HEK293T (cell line): ENCODE results near the gene RPL15.
"Not testable (repeated sequence)": the region's sequence is repeated elsewhere in the genome, so short reads cannot be mapped to it uniquely, and the experiment has no call there.

ENCODE experiments used
- BHLHE40 ChIP-seq: fragments of 450-650 bp; IDR thresholded peaks from 2 replicates; pipeline ENCODE4 v1.6.1; 2016; ENCODE audit warnings: mild to moderate bottlenecking, moderate library complexity, borderline replicate concordance
- ELF4 ChIP-seq: fragments of 450-650 bp; IDR thresholded peaks from 2 replicates; pipeline ENCODE4 v1.6.1; 2017; ENCODE audit warnings: antibody characterized with exemption
- FOXM1 ChIP-seq: fragments of 450-650 bp; IDR thresholded peaks from 2 replicates; pipeline ENCODE4 v1.6.1; 2017; ENCODE audit warnings: mild to moderate bottlenecking, borderline replicate concordance
- HDGF ChIP-seq: fragments of 450-650 bp; IDR thresholded peaks from 2 replicates; pipeline ENCODE4 v1.6.1; 2017; ENCODE audit warnings: antibody characterized with exemption, borderline replicate concordance
- NFRKB ChIP-seq: fragments of 450-650 bp; IDR thresholded peaks from 2 replicates; pipeline ENCODE4 v1.6.1; 2016; ENCODE audit warnings: mild to moderate bottlenecking, moderate library complexity
- SP1 ChIP-seq: fragments of 450-650 bp; IDR thresholded peaks from 2 replicates; pipeline ENCODE4 v1.6.1; 2017
- SUZ12 ChIP-seq: fragments of 450-650 bp; IDR thresholded peaks from 2 replicates; pipeline ENCODE4 v1.6.1; 2016; ENCODE audit warnings: mild to moderate bottlenecking
- TARDBP ChIP-seq: fragments of 450-650 bp; IDR thresholded peaks from 2 replicates; pipeline ENCODE4 v1.6.1; 2016
- ZNF384 ChIP-seq: fragments of 450-650 bp; IDR thresholded peaks from 2 replicates; pipeline ENCODE4 v1.6.1; 2016

DNA sequence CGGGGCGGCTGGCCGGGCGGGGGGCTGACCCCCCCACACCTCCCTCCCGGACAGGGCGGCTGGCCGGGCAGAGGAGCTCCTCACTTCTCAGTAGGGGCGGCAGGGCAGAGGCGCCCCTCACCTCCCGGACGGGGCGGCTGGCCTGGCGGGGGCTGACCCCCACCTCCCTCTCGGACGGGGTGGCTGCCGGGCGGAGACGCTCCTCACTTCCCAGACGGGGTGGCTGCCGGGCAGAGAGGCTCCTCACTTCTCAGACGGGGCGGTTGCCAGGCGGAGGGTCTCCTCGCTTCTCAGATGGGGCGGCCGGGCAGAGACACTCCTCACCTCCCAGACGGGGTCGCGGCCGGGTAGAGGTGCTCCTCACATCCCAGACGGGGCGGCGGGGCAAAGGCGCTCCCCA lies 45.6 kb upstream of the RPL15 start:
- not testable (repeated sequence) for TF ChIP-seq HDGF, SP1, NFRKB, ZNF384, FOXM1, BHLHE40, ELF4, SUZ12, TARDBP
